Epithelial cell of alveolus of lung (primary cell): ENCODE data around the gene SPECC1. TPM values are rescaled to one million over a fixed set of nuclear protein-coding genes. Genes with fewer than 3 reads are reported as not detected.

Experiments
- total RNA-seq: library from RNA; depleted of rRNA; stranded (reverse); fragments of >200 nt; gene quantifications from 2 replicates; pipeline ENCODE4 v1.2.1, GENCODE V29; 2015

SPECC1 gene
- 34.5 and 54.3 TPM in 2 replicates for total RNA-seq

DNA sequence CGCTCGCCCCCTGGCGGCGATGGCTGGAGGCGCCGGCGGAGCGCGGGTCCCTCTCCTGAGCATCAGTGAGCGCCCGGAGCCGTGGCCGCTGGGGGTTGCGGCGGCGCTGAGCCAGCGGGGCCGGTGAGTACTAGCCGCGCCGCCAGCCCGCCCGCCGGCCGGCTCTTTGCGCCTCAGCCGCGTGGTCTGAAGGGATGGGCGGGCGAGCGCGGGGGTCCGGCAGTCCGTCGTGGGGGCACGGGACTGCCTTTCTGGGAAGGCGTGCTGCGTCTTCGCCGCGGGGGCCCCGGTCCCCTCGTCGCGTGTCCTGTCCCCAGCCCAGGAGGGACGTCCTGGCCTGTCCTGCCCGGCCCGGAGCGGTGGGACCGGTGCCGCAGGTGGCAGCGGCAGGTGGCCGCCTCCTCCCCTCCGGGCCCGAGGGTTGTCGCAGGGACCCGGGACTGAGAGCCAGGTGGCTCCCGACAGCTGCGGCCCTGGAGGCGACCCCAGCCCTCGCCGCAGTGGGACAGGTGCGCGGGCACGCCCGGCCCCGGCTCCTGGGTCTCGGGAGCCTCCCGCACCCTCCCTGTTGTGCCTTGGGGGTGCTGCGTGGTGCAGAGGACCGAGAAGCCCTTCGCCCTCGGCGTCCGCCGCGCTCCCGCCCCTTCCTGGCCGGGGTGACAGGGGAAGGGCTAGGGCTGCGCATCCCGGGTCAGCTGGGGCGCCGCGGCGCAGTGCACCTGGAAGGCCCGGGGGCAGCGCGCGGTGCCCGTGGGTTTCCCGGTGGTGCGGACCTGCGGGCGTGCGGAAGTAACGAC is at the start of gene SPECC1:
SPECC1 (plus strand) TSS at position 58 of the 797 bp plus-strand sequence. CDS start 87,293 bp downstream, outside the sequence.

GRCh38 chr17:19977293-19978208 is 31.6 kb upstream of the SPECC1 start, which contains the start of gene AKAP10:
AKAP10 (minus strand) TSS chr17:19977828; CDS start chr17:19977679, 149 bp downstream.

Other genes starting within 250 kb of the SPECC1 start
- 11.2 and 12.9 TPM in 2 replicates for gene ULK2, start 141.4 kb upstream of the SPECC1 start, total RNA-seq
- 14.1 and 31.1 TPM in 2 replicates for gene AKAP10, start 31.5 kb upstream of the SPECC1 start, total RNA-seq